Activated T-cell treated with anti-CD3 and anti-CD28 coated beads, Interleukin-2, amount 50 U/mL, for 48 hours (primary cell): ENCODE results near the gene SF3B4.
"Not testable (repeated sequence)": the region's sequence is repeated elsewhere in the genome, so short reads cannot be mapped to it uniquely, and the experiment has no call there.

Experiments
- DNase-seq, 2 experiments: peaks; one replicate each; pipeline ENCODE4 v3.0.0-alpha.2; 2020

Gene SF3B4, protein sequence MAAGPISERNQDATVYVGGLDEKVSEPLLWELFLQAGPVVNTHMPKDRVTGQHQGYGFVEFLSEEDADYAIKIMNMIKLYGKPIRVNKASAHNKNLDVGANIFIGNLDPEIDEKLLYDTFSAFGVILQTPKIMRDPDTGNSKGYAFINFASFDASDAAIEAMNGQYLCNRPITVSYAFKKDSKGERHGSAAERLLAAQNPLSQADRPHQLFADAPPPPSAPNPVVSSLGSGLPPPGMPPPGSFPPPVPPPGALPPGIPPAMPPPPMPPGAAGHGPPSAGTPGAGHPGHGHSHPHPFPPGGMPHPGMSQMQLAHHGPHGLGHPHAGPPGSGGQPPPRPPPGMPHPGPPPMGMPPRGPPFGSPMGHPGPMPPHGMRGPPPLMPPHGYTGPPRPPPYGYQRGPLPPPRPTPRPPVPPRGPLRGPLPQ

DNA sequence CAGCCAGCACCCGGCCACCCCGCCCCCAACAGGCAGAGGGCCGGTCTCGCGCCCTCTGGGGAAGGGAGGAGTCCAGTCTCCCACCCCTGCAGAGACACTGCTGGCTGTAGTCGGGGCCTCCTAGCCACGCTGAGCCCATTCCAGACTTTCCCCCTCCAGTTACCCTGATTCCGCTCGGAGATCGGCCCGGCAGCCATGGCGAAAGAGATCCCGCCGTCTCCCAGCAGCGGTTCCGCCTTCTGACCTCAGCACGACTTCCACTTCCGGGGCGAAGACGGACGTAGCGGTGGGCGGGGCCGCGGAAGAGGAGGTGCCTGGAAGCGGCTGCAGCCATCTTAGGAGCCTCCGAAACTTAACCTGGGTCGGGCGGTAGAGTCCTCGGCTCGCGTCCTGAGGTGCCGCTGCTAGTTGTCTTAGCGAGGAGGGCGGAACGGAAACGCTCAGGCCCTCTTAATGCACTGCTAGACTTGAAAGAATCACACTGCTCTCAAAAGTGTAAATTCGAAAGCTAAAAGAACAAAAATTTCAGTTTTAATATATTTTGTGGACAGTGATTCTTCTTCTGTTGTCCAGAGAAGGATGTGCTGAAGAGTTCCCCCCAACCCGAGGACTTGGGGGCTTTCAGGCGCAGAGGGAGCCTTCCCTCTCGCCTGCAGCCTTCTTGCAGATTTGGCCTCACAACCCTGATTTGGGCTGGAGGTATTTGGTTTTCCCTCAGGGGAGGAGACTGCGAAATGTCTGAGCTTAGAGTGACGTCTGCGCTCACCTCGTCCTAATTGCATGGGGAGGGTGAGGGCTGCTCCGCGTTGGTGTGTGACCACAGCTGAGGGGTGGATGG, at the start of gene SF3B4:
Gene SF3B4, minus strand, starts transcription at position 241 of the 838 bp plus-strand sequence. Its CDS starts 44 bp downstream, at position 197.
- peak; percentile 93 to 96 for DNase-seq

DNA sequence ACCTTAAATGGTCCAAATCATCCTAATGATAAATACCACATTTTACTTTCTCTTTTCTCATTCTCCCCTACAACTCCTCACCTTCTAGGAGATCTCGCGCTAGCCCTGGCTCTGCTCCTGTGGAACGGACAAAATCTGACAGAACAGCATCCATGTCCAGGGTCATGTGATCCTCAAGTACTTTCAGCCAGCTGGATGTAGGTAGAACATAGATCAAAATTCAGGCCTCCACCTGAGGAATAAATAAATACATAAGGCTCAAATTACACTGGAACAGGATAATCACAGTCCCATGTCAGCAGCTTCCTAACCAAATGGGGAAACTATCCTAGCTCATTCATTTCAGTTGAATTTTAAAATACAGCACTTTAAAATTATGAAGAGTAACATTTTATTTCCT, 49.7 kb upstream of the SF3B4 start:
- DNase-seq, result no peak

DNA sequence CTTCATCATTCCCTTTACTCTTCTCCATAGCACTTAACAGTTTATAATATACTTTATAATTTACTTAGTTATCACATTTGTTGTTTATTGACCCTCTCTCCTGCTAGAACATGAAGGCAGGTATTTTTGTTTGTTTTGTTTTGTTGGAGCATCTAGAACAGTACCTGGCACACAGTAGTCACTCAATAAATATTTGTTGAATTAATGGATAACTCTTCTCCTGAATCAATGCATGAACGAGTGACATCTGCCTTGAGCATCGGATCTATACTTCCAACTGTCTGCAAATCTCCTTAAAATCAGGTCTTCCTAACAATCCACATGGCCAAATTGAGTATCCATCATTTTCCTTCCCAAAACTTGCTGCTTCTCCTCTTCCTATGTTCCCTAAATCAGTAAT, 44.9 kb upstream of the SF3B4 start:
- no peak for DNase-seq

DNA sequence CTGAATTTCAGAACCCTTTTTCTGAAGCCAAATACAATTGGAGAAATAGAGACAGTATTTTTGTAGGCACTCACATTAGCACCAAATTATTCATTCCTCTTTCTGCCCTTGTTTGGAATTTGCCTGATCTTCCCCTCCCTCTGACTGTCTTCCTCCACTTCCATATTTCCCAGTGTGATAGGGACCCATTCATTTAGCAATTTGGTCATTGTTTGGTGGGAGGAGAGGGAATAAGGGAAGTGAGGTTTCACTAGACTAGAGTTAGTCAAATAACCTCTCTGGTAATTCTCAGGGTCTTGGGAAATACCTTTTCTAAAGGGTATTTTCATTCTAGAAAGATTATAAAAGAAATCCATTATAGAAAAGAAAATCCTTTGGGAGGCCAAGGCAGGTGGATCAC, 40.0 kb upstream of the SF3B4 start:
- DNase-seq, result no peak

DNA sequence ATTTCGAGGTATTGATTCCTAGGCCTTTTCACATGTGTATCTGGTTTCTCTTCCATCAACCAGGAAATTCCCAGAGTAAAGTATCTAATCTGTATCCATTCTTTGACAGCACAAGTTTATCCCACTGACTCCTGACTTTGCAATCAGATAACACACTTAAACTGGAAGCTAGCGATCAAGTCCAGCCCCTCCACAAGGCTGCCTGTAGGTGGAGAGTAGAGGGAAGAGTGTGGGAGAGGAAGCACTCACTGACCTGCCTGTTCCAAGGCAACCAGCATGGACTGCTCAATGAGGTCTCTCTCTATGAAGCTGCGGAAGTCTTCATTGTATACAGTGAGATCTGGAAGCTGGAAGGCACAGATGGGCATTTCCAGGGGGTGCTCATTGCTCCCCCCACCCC, 39.4 kb upstream of the SF3B4 start:
- DNase-seq, result no peak

DNA sequence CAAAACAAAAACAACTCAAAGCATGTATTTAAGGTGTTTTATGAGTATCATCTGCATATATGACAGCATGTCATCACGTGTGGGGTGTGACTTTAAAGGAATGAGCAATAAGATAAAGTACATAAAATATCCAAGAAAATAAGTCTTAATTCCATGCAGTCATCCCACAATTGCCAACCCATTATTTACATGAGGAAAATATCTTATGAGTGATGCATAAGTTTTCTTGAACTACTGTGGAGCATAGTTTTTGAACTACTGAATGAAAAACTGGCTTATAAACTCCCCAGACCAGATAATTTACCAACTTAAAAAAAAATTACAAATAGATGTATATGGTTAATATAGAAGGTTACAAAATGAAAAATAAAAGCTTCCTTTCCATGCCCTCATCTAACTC, 38.8 kb upstream of the SF3B4 start:
- DNase-seq, result no peak

DNA sequence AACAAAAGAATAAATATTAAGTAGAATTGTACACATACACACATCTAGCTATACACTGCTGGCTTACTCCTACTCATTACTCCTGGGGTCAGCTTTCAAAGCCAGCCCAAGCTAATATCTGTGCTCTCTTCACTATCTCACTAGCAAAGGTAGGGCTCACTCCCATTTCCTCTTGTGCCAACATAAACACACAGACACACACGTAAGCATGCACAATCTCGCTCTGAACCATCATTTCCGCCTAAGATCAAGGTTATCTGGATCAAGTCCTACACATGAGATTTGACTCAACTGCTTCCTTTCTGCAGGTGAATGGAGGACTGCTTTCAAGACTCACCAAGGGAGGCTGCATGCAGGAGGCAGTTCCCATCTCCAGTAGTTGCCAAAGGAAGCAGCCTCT, 37.8 kb upstream of the SF3B4 start:
- DNase-seq, result no peak

DNA sequence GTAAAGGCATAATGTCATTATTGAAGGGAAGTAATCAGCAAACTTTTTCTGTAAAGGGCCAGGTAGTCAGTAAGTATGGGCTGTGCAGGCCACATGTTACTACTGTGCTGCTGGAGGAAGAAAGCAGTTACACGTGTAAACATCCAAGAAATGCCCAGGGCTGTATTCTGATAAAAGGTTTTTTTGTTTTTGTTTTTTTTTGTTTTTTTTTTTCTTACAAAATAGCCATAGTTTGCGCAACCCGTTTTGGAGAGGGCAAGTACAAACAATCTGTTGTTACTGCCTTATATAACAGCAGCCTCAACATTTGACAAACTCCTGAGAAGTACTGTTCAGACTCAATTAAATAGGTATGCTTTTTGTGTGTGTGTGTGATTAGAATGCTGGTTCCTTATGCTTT, 35.8 kb upstream of the SF3B4 start:
- DNase-seq, result no peak

DNA sequence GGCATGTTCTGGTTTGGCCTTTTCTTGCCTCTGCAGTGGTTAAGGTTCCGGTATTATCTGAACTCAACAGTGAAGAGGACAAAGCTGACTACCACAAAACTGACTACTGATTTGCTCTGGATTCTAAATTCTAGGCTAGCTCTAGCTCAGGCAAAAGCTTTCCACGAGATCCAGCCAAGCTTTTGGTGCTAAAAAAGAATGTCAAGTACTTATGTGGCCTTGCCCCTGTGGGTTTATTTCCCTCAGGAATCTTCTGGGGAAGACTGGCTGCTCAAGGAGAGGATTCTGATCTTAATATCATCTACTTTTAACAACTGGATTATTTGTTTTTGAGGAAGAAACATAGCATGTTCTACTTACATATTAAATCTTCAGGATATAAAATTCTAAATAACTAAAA, 35.1 kb upstream of the SF3B4 start:
- DNase-seq, result no peak

DNA sequence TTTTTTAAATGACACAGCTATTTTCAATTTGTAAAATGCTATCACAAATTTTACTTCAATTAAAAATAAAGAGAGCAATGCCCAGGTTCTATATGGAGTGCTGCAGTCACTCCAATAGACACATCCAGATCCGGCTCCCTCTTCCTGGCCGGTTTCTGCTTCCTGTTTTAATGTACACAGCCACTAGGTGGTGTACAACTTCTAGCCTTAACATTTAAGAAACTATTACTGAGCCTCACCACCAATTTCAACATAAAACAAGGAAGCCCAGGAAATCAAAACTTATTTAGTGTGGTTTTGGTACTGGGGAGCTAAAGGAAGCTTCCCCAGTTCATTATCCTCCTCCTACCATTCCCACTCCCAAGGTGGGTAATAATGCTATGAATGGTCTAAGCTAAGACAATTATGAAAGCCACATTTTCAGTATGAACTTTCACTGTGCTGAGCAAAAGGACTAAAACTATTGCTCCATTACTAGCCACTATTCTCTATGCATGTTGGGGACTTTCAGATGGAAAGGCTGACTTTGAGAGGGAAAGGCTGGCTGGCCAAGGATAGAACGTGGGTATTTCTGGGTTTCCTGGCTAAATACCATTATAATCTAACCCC, 34.5 kb upstream of the SF3B4 start:
- DNase-seq, result peak; percentile 40 to 50

DNA sequence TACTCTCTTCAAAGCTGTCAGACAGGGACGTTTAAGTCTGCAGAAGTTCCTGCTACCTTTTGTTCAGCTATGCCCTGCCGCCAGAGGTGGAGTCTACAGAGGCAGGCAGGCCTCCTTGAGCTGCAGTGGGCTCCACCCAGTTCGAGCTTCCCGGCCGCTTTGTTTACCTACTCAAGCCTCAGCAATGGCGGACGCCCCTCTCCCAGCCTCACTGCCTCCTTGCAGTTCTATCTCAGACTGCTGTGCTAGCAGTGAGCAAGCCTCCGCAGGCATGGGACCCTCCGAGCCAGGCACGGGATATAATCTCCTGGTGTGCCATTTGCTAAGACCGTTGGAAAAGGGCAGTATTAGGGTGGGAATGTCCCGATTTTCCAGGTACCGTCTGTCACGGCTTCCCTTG, 29.9 kb upstream of the SF3B4 start:
- DNase-seq, result not testable (repeated sequence)

DNA sequence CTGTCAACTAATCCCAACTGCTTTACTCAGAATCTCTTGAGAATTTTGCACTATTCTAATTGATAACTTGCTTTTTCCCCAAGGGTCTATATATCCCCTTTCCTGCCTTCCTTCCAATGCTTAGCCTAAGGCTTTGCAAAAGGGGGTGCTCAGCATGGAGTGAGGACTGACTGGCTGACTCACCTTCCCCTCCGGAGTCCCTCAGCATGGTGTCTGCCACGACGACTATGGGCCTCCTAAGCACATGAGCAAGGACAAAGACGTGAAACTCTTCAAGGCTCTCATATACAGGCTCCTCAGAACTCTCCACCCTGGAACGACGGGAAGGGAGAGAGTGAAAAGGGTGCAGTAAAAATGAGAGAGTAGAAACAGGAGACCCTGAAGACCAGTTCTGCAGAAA, 22.3 kb upstream of the SF3B4 start:
- no peak for DNase-seq

DNA sequence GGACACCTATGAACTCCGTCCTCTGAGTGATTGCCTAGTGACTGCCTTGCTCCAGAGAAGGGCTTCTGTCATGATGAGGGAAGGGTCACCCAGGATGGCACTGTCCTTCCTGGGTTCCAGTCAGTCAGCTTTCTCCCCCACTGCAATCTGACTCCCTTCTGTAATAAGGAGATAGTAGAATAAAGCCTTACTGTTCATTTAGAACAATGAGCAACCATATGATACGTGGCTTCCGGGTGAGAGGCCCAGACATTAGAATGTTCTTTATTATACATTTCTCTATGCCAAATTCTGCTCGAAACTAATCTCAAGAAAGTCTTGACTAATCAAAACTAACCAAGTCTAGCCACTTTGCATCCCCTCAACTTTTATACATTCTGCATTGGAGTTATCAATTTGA, 17.6 kb upstream of the SF3B4 start:
- DNase-seq, result no peak

DNA sequence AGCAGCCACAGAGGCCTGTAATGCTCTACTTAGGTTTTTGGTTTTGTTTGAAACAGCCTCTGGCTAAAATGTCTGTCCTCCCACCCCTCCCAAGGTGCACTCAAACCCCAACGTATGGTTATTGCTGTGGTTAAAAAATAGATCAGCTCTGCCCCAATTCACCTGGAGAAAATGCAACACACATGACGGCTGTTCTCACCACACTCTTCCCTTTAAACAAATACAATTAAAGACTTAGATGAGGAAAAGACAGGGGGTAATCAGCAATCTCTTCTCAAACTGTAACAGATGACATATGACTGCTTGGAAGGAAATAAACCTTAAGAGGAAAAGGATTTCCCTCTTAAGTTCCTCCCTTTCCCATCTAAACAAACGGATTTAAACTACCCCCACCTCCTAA, 15.3 kb upstream of the SF3B4 start:
- DNase-seq, result no peak

DNA sequence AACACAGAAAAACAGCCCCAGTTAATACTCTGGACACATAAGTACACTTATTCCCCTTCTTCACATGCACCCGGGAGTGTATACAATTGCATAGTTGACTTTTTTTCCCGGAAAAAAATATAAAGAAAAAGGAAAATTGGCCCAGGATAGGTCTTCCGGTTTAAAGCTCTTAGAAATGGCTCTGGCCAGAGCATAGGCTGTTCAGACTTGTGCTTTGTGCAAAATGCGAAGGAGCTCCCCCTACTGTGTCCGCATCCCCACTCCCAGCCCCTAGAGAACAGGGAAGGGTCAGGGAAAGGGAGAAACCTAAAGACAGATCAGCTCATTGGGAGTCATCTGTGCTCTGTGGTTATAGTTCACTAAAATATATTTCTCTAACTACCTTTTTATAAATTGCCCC, 14.6 kb upstream of the SF3B4 start:
- DNase-seq, result no peak

DNA sequence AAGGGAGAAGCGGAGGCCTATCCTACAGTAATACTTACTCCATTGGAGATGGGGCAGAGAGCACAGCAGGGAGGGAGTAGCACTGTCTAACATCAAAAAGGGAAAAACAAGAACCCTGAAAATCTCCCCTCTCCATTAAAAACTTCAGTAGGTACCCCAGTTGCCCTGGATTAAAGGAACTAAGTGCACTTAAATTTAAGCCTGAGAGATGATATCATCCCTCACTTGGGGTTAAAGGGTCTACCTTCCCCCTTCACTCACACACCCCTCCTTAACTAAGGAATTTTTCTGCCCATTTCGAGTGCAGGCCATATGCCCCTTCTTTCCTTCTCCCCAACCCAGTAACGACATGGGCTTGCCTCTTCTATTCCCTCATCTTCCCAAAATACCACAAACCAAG, 12.8 kb upstream of the SF3B4 start:
- DNase-seq, result no peak

DNA sequence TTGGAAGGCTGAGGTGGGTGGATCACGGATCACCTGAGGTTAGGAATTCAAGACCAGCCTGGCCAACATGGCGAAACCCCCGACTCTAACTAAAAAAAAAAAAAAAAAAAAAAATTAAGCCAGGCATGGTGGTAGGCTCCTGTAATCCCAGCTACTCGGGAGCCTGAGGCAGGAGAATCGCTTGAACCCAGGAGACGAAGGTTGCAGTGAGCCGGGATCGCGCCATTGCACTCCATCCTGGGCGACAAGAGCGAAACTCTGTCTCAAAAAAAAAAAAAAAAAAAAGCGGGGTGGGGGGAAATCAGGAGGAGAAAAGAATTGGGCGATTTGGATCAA, 11.0 kb upstream of the SF3B4 start:
- DNase-seq, result not testable (repeated sequence)

DNA sequence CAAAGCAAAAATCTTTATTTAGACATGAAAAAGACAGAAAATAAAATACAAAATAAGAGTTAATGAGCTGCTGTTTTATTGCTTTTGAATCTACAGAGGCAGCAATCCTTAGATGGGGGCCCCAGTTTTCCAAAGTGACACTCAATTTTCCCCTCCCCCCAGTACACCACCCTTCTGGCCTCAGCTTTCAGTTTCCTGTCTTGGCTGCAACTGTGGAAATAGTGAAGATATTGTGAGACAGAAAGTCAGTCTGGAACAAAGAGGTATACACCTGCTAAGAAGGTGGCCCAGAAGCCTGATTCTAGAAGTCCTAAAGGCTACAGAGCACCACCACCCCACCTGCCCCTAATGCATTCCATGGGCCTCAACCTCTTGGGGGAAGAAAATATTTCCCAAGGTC, 10.2 kb upstream of the SF3B4 start:
- no peak for DNase-seq

DNA sequence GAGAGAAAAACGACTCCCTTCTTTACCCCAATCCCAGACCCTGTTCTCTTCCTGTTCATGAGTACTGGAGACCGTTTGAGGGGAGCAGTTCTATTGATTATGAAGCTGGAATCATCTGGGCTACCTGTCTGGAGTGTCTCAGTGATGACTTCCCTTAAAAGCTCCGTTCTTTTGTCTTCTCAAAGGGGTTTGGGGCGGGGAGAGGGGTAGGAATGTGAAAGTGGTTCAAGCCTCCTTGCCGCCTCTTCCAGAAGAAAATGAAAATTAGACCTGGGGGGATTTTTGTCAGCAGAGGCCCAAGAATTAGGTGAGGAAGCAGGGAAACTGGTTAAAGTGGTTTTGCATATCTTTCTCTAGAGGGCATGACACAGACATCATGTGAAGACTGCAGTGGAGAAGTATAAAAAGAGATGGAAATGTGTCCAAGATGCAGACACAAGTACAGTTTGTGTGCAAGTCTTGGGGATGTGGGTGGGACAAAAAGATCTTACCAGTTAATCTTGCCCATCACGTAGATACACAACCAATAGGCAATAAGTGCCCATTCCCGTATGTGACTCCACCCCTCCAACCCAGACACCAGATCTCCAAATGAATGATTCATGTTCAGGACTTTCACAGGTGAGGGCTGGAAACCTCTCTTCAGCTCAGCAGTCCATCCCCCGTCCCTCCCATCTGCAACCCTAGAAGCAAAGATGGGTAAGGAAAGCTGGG, 9.5 kb upstream of the SF3B4 start:
- DNase-seq, result no peak

DNA sequence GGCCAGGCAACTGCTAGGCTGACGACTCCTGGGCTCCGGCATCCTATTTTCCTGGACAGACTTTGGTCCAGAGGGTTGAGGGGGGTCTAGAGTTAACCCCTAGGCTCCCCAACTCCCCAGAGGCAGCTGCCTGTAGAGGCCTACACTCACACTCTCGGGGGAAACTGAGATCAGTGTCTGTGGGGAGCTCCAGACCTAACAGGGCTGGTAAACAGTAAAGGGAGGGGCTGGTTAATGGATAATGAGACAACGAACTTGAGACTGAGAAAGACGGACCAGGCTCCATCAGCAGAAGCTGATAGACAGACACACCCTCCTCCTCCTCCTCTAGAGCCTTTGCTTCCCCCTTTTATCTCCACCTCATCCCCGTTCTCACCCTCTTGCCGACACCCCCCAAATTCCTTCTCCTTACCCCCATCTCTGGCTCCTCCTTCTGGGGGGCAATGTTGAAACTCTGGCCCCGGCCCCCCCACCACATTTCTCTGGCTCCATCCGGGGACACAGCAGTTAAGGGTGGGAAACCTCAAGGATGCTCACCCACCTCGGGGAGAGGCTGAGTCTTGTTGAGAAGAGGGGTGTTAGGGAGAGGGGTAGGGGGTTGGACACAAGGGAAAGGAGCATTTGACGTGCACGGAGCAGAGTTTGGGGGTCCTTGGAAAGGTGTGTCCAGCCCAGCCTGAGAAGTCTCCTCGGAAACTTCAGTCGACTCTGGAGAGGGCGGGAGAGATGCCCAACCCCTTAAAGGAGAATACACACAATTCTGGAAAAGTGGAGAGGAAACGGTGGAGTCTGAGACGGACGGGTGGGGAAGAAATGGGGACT, 8.8 kb upstream of the SF3B4 start, which contains the start of gene MTMR11:
Gene MTMR11, minus strand, starts transcription at position 710 of the 822 bp plus-strand sequence. Its CDS starts 232 bp downstream, at position 478.
- DNase-seq, result no peak

DNA sequence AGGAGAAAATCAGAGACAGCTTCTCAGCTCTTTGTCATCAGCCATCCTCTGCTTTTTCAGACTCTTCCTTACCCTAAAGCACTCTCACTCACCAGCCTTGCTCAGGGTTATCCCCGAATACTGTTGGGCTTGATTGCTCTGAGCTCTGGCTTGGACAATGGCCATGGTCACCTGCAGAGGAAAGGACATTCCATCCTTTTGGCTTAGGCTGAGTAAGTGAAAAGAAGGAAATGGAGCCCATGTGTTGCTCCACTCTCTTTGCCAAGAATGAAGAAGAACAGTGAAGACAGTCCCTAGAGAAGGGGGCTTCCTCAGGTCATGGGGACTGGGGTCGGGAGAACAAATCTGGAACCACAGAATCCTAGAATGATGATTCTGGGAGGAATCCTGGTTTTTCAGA, 6.8 kb upstream of the SF3B4 start:
- no peak for DNase-seq

DNA sequence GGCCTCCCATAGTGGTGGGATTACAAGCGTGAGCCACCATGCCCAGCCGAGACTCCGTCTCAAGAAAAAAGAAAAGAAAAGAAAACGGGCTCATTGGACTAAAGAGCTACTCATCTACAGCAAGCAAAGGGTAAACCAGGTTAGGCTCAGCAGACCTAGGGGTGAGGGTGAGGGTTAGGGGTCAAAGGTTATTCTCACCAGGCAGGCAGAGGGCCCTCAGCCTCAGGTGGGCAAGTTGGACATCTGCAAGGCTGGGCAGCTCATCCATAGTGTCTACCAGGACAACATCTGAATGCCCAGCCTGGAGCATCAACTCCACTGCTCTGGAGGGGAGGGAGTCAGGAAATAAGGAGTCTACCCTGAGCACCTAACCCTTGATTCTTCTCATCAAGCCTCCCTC, 5.6 kb upstream of the SF3B4 start:
- no peak for DNase-seq
